UCSD-AML1 (cell line): Measurements from ENCODE around the gene CEP55.
A peak's percentile ranks its signal among the peaks of the same experiment; 100 is the strongest.
"Not testable (repeated sequence)": the region's sequence is repeated elsewhere in the genome, so short reads cannot be mapped to it uniquely, and the experiment has no call there.

Experiments
- DNase-seq: peaks from one replicate; lab custom pipeline; 2025; ENCODE audit not compliant: unreplicated experiment; lab: John Stamatoyannopoulos, UW

Gene CEP55

DNA sequence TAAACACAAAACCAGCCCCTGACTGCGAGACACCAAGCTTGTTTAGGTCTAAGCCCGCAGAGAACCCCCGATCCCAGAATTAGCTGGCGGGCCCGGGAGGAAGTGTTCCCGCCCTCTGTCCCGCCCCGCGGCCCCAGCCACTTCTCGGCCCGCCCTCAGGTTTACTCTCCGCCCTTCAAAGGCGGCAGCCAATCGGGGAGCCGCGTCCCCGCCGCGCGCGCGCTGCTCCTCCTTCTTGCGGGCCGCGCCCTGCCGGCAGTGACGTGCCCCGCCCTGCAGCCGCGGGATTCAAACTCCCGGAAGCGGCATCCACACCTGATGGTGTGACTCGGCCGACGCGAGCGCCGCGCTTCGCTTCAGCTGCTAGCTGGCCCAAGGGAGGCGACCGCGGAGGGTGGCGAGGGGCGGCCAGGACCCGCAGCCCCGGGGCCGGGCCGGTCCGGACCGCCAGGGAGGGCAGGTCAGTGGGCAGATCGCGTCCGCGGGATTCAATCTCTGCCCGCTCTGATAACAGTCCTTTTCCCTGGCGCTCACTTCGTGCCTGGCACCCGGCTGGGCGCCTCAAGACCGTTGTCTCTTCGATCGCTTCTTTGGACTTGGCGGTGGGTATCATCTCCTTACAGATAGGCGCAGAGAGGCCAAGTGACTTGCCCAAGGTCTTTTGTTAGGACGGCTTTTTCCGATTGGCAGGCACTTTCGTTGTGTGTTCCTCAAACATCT, at the start of gene CEP55:
Gene CEP55 (plus strand): TSS at position 291 of the 720 bp plus-strand sequence. CDS start 3,440 bp downstream, outside the sequence.
- DNase-seq, result peak; percentile 93

DNA sequence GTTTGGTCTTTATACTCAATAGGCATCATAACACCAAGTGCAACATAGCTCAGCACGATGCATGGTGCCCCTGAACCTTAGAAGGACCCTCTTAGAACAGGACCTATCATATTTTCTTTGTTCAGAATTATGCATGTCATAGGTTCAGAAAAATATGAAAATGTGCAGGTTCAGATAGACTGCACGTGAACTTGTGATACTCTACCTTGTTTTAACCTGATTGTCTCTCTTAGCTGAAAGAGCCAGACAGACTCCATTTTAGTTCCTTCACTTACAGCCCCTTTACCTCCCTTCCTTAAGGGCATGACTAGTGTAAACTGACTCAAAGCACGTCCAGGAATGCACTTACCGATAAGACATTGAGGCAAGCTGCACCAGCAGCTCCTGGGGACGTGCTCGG, 49.4 kb upstream of the CEP55 start:
- DNase-seq, result no peak

DNA sequence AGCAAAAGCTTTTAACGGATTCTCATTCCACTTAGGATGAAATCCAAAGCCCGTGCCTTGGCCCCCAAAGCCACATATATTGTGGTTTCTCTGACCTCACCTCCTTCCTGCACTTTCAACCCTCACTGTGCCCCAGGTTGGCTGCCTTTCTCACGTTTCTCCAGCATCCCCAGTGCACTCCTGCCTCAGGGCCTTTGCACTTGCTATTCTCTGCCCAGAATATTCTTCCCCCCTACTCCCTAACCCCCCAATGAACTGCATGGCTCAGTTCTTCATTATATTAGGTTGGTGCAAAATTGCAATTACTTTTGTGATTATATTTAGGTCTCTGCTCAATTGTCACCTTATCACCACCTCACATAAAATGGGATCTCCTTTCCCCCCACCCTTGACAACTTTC, 48.4 kb upstream of the CEP55 start:
- no peak for DNase-seq

DNA sequence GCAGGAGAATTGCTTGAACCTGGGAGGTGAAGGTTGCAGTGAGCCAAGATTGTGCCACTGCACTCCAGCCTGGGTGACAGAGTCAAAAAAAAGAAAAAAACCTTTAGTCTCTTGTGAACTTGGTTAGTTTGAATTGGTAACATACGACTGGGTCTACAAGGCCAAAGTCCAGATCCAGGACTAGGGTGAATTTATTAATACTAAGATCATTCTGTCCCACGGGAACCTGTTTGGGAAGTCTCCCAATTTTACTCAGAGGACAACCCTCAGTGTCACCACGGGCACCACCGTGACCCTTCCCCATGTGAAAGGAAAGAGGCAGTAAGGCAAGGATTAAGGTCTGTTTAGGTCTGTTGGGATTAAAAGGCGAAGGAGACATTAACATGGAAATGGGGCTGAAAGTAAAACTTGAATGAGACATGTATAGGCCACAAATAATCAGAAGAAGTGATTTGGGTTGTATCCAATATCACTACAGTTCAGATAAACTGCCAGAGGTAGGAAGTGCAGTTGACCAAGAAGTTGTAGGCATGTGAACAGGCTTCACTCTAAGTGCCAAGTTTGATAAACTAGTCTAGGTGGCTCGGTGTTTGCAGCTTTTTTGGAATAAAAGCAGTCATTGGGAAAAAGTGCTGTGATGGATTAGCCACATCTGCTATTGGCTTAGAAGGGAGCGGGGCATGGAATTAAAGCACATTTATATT, 45.0 kb upstream of the CEP55 start:
- DNase-seq, result no peak

DNA sequence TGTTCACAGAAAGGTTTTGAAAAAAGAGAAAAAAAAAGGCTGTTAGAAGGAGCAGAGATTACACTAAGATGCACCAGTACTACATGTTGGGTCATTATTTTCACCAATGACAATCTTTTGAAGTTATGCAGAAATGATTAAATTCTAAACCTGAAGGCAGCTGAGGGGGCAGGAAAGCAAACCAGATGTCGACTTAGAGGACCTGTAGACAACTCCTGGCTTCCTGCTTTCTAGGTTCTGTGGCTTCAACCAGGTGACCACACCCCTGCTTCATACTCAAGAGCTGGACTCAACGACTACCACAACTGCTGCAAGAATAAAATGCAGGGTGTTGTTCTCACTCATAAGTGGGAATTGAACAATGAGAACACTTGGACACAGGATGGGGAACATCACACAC, 44.3 kb upstream of the CEP55 start:
- DNase-seq, result no peak

DNA sequence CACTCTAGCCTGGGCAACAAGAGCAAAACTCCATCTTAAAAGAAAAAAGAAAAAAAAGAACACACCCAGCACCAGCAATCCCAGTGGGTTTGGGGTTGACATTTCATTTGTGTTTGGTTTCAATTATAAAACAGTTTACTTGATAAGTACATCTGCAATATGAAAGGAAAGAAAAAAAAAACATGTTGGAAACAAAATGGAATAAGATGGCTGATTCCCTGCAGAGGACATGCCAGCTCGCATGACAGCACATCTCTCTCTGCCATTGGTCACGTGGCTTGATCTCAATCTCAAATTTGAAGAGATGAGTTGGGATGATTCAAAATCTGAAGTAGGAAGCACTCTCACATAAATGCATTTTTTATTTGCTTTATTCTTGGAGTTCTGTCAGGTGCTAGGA, 42.3 kb upstream of the CEP55 start:
- no peak for DNase-seq

DNA sequence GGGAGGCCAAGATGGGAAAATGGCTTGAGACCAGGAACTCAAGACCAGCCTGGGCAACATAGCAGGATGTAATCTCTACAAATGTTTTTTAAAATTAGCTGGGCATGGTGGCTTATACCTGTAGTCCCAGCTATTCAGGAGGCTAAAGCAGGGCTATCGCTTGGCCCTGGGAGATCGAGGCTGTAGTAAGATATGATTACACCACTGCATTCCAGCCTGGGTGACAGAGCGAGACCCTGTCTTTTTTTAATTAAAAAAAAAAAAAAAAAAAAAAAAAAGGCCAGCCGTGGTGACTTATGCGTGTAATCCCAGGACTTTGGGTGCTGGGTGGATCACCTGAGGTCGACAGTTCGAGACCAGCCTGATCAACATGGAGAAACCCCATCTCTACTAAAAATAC, 41.7 kb upstream of the CEP55 start:
- no peak for DNase-seq

DNA sequence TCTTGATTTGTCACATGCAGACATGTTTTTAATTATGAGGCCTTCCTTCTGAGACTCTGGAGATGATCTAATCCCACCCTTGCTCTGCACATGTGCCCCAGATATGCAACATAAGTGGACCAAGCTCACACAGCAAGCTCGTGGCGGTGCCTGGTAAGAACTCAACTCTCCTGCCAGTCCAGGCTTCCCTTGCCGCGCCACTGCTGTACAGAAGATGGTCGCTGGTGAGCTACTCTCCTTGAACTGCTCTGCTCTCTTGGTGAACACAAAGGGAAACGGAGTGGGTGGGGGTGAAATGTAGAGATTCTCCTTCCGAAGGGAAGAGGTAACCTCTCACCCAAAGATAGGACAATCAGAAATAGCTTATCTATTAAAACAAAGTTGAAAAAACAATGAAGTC, 39.9 kb upstream of the CEP55 start:
- DNase-seq, result no peak

DNA sequence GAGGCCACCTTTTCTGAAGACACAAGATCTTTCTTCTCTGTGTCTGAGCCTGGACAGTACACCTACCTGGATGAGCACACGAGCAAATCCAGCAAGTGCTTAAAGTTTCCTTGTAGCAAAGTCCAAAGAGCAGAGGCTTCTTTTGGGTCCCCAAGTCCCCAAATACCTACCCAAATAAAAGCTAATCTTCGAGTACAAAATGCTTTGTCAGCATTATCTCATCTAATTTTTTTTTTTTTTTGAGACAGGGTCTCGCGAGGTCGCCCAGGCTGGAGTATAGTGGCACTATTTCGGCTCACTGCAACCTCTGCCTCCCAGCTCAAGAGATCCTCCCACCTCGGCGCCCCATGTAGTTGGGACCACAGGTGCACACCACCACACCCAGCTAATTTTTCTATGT, 38.9 kb upstream of the CEP55 start:
- no peak for DNase-seq

DNA sequence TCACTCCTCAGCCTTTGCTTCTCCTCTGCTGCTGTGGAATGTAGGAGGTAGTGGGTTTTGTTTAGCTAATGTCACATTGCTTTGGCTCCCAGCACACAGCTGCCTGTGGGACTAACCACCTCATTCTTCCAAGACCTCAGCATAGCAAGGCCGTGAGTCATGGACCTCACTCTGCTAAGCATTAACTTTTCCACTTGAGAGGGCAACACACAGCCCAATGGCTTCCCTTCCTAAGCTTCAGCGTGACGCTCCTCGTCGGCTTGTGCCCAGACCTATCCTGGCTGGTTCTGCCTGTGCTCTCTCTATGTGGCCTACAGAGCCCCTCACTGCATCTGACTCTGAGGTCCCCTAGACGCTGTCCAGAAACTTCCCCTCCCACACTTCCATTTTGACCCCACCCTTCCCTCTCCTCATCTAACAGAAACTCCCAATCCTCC, 37.6 kb upstream of the CEP55 start:
- no peak for DNase-seq

DNA sequence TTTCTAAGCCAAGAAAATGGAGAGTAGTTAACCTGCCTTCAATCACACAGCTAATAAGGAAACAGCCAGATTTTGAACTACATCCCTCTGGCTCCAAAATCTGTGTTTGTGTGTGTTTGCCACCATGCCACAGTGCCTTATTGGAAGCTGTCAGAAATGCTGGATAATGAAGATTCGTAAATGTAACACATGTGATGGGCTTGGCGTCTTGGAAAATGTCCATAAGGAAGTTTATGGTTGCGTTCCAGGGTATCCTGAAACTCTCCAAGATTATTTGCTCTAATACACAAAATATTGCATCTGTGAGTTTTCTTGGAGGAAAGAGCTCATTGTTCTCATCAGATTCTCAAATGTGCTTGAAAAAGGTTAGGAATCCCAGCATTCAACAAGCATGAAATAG, 36.9 kb upstream of the CEP55 start:
- DNase-seq, result no peak

DNA sequence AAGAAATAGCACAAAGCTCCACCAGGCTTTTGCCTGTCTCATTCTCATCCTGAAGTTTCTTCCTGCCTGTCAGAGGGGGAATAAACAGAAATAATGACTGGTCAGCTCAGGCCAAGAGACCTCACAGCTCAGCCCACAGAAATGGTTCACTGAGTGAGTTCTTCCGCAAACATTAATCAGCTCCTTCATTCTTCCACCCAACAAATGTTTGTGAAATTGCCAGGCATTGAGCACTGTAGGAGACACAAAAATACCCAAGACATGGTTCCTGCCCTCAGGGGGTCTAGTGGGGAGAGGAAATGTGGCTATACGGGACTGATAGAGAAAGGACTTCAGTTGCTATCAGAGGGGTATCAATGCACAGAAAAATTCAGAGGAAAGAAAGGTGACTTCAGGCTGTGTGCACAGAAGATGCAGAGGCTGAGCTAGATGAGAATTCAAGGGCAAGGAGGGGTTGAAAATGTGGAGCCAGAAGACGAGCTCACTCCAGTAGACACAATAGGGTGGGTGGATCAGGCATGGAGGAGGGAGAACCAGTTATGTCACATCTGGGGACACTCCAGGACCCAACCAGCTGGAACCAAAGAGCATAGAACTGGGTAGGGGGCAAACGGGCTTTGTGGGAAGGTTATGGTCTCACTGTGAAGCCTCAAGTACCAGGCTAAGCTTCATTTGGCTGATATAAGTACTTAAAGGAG, 35.2 kb upstream of the CEP55 start:
- no peak for DNase-seq

DNA sequence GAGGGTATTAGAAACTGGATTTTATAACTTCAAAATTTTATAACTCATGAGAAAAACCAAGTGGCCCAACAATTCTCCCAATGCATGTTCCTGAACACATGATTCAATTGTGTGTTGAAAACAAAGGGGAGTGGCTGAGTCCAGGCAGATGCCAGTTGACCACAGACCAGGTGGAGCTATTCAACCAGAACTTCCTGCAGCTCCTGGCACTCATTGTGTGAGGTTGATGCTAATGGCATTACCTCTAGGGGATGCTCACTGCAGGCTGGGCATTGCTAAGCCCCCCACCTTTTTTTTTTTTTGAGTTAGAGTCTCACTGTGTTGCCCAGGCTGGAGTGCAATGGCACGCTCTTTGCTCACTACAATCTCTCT, 34.6 kb upstream of the CEP55 start:
- DNase-seq, result no peak

DNA sequence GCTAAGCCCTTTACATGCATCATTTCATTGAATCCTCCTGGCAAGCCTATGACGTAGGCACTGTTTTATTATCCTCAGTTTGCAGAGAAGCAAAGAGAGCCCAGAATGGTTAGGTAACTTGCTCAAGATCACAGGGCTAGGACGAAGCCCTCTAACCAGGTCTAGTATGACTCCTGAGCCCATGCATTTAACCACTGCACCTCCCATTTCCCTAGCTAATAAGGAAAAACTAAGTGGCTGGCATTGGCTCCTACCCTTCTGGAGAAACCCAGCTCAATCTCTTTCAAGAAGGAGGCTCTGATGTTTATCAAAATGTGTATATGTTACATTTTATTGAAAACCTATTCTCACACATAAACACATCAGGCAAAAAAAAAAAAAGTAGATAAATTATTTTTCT, 34.0 kb upstream of the CEP55 start:
- DNase-seq, result no peak

DNA sequence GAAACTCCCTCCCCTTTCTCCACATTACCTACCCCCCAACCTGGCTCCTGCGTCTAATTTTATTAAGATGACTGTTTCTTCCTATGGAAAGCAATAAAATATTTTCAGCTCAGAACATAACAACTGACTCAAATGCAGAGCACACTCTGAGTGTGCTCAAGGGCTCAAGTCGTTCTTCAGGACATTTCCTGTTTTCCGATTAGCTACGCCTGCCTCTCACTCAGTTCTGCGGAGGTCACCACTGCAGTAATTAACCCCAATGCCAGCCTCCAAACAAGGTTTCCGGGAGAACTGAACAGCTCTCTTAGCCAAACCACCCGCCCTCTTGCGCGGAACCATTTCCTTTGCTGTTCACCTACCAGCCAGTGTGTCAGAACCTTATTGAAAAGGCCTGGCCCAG, 33.5 kb upstream of the CEP55 start:
- peak; percentile 77 for DNase-seq

DNA sequence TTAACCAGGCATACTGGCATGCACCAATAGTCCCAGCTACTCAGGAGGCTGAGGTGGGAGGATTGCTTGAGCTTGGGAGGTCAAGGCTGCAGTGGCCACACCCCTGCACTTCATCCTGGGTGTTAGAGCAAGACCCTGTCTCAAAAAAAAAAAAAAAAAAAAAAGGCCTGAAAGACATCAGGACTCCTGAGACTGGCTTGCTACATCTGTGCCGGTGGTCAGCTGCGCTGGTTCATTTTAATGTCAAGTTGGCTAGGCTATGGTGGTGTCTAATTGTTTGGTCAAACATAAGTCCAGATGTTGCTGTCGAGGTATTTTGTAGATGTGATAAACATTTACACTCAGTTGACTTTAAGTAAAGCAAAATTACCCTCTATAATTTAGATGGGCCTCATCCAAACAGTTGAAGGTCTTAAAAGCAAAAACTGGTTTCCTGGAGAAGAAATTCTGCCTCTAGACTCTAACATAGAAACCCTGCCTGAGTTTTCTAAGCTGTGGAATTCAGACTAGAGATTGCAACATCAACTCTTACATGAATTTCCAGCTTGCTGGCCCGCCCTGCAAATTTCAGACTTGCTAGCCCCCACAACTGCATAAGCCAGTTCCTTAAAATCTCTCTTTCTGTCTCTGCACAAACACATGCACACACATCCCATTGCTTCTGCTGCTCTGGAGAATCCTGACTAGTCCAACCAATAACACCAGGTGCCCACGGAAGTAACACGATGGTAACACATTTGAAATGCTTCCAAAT, 32.5 kb upstream of the CEP55 start:
- no peak for DNase-seq

DNA sequence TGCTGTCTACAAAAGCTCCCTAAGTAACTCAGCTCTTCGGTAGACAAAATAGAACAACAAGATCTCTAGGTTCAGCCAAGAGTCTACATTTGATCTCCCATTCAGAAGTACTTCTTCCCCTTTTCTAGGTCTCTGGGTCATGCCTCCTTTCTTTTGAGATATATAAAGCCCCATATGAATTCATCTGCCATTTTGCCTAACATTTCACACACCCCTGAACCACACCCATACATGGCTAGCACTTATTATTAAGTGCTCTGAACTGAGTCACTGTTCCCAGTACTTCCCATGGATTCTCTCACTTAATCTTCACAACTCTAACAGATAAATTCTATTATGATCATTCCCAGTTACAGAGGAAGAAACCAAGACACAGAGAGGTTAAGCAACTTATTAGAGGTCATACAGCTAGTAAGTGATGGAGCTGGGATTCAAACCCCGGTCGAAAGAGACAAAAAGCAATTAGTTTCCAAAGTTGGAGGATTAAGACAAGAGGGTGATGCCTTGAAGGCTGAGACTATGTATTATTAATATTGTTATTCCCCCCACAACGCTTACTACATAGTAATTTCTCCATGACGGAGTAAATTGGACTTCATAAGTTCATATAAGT, 31.5 kb upstream of the CEP55 start:
- DNase-seq, result no peak

DNA sequence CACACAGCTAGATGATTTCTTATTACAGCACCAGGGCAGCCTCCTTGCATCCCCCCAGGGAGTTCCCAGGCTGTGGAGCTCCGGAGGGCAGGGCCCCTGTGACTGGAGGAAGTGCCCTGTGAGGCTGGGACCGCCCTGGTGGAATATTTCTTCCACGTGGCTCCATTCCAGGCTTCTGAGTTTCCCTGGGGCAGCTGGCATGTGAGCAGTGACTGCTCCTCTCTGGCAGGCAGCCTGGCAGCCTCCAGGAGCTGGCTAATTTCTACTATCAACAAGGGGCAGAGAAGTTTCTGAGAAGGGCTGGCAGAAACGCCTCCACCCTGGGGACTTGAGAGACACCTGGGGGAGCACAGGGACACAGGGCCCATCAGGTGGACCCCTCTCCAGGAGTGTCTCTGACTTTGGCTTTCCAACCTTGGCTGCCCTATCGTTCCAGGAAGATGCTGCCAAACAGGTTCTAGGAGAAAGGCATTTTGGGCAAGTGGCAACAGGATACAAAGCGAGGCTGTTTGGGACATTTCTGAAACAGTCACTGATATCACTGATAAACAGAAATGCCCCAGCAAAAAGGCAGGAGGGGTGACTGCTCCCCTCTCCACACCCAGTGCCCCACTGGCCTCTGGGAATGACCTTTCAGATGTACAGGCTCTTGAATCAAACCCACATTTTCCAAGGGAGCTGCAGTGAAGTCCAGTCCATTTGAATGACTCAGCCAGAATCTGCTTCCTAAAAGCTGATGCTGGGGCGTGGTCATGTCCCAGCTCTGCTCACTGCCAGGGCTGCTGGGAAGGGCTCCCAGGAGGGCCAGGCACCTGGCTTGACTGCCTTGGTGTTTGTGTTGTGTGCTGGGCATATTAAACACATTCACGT, 30.4 kb upstream of the CEP55 start:
- peak; percentile 35 for DNase-seq

DNA sequence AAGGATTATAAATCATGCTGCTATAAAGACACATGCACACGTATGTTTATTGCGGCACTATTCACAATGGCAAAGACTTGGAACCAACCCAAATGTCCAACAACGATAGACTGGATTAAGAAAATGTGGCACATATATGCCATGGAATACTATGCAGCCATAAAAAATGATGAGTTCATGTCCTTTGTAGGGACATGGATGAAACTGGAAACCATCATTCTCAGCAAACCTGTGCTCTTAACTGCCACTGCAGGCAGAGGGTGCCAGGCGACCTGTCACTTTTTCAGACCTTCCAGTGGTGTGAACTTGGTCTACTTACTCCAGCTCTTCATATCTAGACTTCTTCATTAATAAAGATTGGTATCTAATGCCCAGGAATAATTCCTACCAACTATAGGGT, 28.8 kb upstream of the CEP55 start:
- DNase-seq, result not testable (repeated sequence)
